HG03159 (cell line): ENCODE data around the gene HS6ST3.
"Not testable (repeated sequence)": the region's sequence is repeated elsewhere in the genome, so short reads cannot be mapped to it uniquely, and the experiment has no call there.

Source experiments
- ATAC-seq: cut with Tn5 transposase; IDR thresholded peaks from one replicate; pipeline ENCODE4 v1.9.1; 2021; ENCODE audit warnings: mild to moderate bottlenecking, moderate library complexity; ENCODE audit not compliant: unreplicated experiment

The HS6ST3 gene

GRCh38 chr13:96524398-96525020 lies 434.6 kb downstream of the HS6ST3 start:
- not testable (repeated sequence) for ATAC-seq

- no peak for ATAC-seq
Observed at GRCh38 chr13:96525715-96526114, 435.8 kb downstream of the HS6ST3 start.

GRCh38 chr13:96527497-96527896 lies 437.6 kb downstream of the HS6ST3 start:
- no peak for ATAC-seq

GRCh38 chr13:96532804-96533203 lies 442.9 kb downstream of the HS6ST3 start:
- no peak for ATAC-seq

- ATAC-seq, result no peak
Observed at GRCh38 chr13:96533408-96533807, 443.5 kb downstream of the HS6ST3 start.

- no peak for ATAC-seq
Observed at GRCh38 chr13:96539791-96540190, 449.9 kb downstream of the HS6ST3 start.

DNA sequence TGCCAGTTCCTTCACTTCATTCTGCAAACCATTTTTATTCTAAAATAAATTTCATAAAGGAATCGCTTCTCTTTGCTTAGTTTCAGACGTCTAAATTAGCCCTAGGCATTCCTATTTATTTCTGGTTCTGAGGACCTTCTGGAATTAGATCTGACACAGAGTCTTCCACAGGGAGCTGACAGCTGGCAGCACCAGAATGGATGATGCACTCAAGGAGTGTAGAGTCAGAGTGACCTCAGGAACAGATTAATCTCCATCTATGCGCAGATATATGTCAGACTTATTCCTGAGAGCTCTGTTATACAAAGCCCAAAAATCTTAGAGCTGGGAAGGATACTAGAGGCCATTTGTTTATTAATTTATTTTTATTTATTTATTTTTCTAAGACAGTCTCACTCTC lies 450.8 kb downstream of the HS6ST3 start:
- no peak for ATAC-seq

DNA sequence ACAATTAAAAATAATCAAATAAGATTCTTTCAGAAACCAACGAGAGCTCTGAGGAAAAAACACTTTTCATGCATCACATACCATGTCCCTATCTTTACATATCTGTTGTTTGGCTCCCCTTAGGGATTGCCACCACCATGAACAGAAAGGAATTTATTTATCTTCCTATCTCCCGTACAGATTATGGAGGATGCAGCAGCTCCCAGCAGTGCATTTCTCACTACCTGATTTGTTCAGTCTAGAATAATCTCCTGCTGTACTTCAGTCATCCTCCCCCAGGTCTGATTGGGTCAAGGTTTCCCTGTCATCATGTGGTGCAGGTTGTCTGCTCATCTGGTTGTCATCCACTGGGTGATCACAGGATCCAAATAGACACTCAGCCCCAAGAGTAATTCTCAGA lies 453.1 kb downstream of the HS6ST3 start:
- no peak for ATAC-seq

GRCh38 chr13:96544957-96545356 lies 455.1 kb downstream of the HS6ST3 start:
- ATAC-seq, result no peak

- ATAC-seq, result no peak
Observed at GRCh38 chr13:96546463-96546862, 456.6 kb downstream of the HS6ST3 start.

GRCh38 chr13:96551546-96551945 lies 461.6 kb downstream of the HS6ST3 start:
- no peak for ATAC-seq

DNA sequence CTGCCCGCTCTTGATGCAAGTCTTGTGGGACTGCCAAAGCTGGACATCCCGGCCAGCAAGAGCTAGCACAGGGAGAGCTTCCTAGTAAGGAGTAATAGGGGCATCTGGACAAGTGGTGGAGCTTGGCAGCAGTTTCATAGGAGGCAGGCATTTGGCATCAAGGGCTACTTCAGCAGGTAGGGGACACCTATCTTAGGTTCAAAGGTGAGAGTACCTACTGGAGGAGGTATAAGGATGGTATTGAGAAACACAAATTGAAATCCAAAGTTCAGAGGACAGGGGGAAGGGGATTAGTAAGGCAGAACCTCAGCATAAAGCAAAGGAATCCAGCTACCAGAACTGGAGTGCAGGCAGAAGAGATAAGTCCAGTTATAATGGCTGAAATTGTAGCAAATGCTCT lies 462.7 kb downstream of the HS6ST3 start:
- ATAC-seq, result no peak

DNA sequence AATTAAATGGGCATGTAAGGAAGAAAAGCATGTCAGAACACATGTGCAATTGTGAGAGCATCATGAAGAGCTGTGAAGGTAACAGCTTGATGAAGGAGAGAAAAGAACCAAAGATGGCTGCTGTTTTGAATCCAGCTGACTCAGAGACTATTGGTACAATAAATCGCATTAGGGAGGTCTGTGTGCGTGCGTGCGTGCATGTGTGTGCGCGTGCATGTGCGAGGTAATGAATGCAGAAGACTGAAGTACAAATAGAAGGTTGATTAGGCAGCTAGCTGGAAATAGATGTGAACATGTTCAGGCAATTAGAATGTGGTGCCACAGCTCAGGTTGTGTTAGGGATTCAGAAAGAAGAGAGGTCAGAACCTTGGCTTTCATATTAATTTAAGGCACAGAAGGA lies 463.9 kb downstream of the HS6ST3 start:
- no peak for ATAC-seq

DNA sequence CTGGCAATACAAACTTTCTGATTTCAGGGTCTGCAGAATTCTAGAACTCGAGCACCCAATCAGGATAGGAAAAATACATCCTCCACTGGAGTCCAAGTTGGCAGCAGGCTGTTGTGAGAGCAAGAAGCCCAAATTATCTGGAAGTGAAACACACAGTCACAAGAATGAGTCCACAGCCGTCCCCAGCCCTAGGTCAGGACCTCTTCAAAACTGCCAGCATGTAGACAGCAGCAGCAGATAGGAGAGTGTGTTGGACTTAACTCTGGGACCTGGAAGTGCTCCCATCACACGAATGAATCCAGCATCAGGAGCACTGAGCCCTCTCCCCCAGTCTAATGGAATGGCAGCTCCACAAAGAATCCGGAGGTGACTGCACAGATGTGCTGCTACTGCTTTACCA lies 483.7 kb downstream of the HS6ST3 start:
- no peak for ATAC-seq

DNA sequence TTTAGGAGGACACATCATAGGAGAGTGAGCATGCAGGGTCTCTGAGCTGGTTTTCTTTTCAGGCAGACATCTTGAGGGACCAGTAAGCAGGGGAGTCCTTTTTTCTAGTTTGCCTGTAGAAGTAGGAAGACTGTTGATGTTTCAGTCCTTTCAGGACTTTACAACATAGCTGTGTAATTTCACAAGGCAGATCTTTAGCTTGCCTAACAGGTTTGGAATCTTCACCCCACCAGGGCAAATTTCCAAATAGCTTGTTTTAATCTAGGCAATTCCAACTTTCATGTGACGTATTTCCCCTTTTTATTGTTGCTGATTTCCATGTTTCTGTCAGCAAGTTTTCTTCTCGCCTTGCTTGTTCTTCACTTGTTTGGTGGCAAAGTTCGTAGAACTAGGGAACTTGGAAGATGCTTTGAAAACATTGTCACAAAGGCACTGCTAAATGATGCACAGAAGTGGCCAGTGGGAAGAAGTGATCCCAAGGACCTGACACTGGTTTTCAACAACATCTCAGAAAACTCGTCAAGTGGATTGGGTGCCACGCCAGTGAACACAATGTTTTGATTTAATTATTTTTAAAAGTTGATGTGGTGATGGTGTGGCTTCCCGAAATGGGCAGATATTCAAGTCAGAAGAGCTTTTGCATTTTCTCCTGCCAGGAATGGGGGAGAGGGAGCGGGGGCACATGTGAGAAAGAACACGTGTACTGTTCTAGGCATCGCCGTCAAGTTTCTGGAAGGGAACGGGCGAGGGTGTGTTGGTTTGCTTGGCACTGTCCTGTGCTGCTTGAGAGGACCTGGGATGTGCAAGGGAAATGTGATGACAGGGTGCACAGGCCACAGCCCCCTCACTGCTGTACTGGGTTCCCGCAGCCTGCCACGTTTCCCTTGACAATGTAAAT lies 485.8 kb downstream of the HS6ST3 start:
- no peak for ATAC-seq

GRCh38 chr13:96581741-96582140 lies 491.8 kb downstream of the HS6ST3 start:
- no peak for ATAC-seq

GRCh38 chr13:96615252-96615651 lies 525.3 kb downstream of the HS6ST3 start:
- no peak for ATAC-seq

DNA sequence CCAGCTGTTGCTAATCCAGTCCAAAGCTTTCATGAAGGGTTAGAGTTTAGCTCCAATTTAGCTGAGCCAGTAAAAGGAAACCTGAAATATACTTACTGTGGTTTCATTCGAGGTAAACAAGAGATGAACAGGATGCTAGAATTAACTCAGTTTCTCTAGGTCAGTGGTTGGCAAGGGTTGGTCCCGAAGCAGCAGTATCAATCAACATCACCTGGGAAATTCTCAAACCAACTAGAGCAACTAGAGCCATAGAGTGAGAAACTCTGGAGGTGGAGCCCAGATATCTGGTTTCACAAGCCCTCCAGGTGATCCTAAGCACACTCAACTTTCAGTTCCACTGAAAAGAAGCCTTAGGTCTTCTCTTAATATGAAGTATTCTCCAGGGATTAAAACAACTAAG lies 527.6 kb downstream of the HS6ST3 start:
- no peak for ATAC-seq

DNA sequence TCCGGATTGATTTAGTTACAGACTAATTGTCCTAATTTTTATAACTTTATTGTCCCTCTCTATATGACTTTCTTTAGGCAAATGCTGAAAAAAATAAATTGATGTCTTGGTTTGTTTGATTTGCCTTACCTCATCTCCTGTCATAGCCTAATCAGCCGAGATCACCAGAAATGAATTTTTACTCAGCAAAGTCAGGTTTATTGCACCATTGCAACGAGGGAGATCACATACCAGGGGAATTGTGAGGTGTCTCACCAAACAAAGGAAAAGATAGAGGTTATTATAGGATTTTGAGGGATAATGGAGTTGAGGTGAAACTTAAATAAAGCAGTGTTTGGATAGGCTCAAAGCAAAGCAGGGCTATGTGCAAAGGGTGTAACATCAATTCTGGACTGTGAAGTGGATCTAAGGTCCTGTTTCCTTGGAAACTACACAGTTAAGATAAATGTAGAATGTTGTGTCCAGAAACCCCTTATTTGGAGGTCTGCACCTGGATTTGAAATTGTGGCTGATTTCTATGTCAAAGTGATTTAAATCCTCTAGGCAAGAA lies 531.8 kb downstream of the HS6ST3 start:
- no peak for ATAC-seq

DNA sequence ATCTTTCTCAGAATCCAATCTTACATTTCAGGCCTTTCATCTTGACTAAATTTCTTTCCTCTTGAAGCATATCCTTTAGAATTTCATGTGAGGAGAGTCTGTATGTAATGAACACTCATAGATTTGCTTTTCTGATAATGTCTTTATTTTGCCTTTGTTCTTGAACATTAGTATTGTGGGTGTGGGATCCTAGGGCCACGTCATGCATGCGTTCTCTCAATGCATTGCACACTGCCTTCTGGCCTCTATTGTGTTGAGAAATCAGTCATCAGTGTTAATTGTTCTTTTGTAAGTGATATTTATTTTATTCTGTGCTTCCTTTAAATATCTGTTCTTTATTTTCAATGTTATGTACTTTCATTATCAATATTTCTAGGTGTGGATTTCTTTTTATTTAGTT lies 539.4 kb downstream of the HS6ST3 start:
- no peak for ATAC-seq

DNA sequence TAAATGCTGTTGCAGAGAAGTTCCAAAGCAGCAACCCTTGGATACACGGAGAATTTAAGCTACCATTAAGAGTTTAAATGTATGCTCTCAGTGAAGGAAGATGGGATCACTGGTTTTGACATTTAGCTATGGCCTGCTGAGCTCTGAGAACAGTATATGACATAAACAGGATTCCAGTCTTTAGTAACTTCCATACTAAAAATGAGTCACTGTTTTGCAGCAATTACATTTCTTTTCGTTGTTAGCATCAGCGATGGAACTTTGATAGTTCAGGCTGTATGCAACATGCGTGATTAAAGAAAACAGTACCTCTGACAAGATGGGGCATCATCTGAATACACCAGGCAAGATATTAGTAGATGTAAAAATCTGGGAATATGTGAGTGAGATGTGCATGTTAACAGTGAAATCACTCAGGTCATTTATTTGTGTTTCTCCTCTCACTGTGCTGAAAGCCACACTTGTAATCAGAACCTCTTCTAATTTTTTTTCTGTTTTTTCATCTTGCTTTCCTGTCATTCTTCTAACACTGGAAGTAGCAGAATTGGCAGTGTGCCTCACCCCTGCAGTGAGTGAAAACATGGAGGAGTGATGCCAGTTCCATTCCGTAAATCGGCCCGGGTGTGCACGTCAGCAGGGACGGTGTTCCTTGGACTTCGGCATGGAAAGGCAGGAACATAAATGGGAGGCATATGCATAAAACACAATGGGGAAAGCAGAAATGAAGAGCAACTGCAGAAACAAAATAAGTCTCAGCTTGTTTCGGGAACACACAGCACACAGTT lies 542.8 kb downstream of the HS6ST3 start:
- ATAC-seq, result no peak
